ENCODE measurements around the gene ADGRL2.
A peak's percentile ranks its signal among the peaks of the same experiment; 100 is the strongest.
"Not testable (repeated sequence)": the region's sequence is repeated elsewhere in the genome, so short reads cannot be mapped to it uniquely, and the experiment has no call there.

ADGRL2 gene

GRCh38 chr1:81876901-81877733, 76.4 kb downstream of the ADGRL2 start:
- Histone ChIP-seq H3K27ac (ENCODE audit: low read depth, low read length) (no peak overlapping the region), H3K9me3 (ENCODE audit: control insufficient read depth, insufficient read depth, low read depth, low read length) (no peaks in the 10 kb centered on the region)

GRCh38 chr1:81877940-81878339, 77.2 kb downstream of the ADGRL2 start:
- H3K9me3 ChIP-seq (ENCODE audit: control insufficient read depth, insufficient read depth, low read depth, low read length): no peaks in the 10 kb centered on the region
- H3K4me1 ChIP-seq (ENCODE audit: control insufficient read depth, insufficient read depth, low read length): peaks cover 68% of the 10 kb centered on the region
- no peak overlapping the region for H3K27ac ChIP-seq (ENCODE audit: low read depth, low read length)
- no peaks in the 10 kb centered on the region for H3K36me3 ChIP-seq (ENCODE audit: control insufficient read depth, insufficient read depth, low read length)
- no peaks in the 10 kb centered on the region for H3K27me3 ChIP-seq (ENCODE audit: control insufficient read depth, insufficient read depth, low read length)
- H3K4me3 ChIP-seq (ENCODE audit: low read depth, low read length): no peak overlapping the region
- H3K9ac ChIP-seq (ENCODE audit: low read length): no peak overlapping the region

More at GRCh38 chr1:81876901-81877733, 76.4 kb downstream of the ADGRL2 start:
- Histone ChIP-seq H3K36me3 (ENCODE audit: control insufficient read depth, insufficient read depth, low read length) (no peaks in the 10 kb centered on the region), H3K4me1 (ENCODE audit: control insufficient read depth, insufficient read depth, low read length) (peaks cover 65% of the 10 kb centered on the region), H3K27me3 (ENCODE audit: control insufficient read depth, insufficient read depth, low read length) (no peaks in the 10 kb centered on the region), H3K9ac (ENCODE audit: low read length) (no peak overlapping the region), H3K4me3 (ENCODE audit: low read depth, low read length) (no peak overlapping the region)

- H3K4me3 ChIP-seq (ENCODE audit: low read depth, low read length): no peak overlapping the region
- H3K9me3 ChIP-seq (ENCODE audit: control insufficient read depth, insufficient read depth, low read depth, low read length): no peaks in the 10 kb centered on the region
- H3K4me1 ChIP-seq (ENCODE audit: control insufficient read depth, insufficient read depth, low read length): peaks cover 67% of the 10 kb centered on the region
- no peaks in the 10 kb centered on the region for H3K27me3 ChIP-seq (ENCODE audit: control insufficient read depth, insufficient read depth, low read length)
- no peak overlapping the region for H3K9ac ChIP-seq (ENCODE audit: low read length)
- H3K27ac ChIP-seq (ENCODE audit: low read depth, low read length): no peak overlapping the region
- no peaks in the 10 kb centered on the region for H3K36me3 ChIP-seq (ENCODE audit: control insufficient read depth, insufficient read depth, low read length)
These were observed 77.8 kb downstream of the ADGRL2 start for GRCh38 chr1:81878538-81878937.

- Histone ChIP-seq H3K9ac (ENCODE audit: low read length) (no peak overlapping the region), H3K4me3 (ENCODE audit: low read depth, low read length) (no peak overlapping the region), H3K9me3 (ENCODE audit: control insufficient read depth, insufficient read depth, low read depth, low read length) (no peaks in the 10 kb centered on the region), H3K36me3 (ENCODE audit: control insufficient read depth, insufficient read depth, low read length) (no peaks in the 10 kb centered on the region), H3K4me1 (ENCODE audit: control insufficient read depth, insufficient read depth, low read length) (peaks cover 57% of the 10 kb centered on the region), H3K27ac (ENCODE audit: low read depth, low read length) (no peak overlapping the region), H3K27me3 (ENCODE audit: control insufficient read depth, insufficient read depth, low read length) (no peaks in the 10 kb centered on the region)
These were observed 80.0 kb downstream of the ADGRL2 start for GRCh38 chr1:81880781-81881180.

- no peaks in the 10 kb centered on the region for H3K9me3 ChIP-seq (ENCODE audit: control insufficient read depth, insufficient read depth, low read depth, low read length)
- no peaks in the 10 kb centered on the region for H3K27me3 ChIP-seq (ENCODE audit: control insufficient read depth, insufficient read depth, low read length)
- no peak overlapping the region for H3K4me3 ChIP-seq (ENCODE audit: low read depth, low read length)
- peaks cover under 1% of the 10 kb centered on the region; the same call in 1 of the 2 replicates for H3K36me3 ChIP-seq (ENCODE audit: control insufficient read depth, insufficient read depth, low read length)
- H3K9ac ChIP-seq (ENCODE audit: low read length): no peak overlapping the region
- H3K27ac ChIP-seq (ENCODE audit: low read depth, low read length): no peak overlapping the region
- peaks cover 21% of the 10 kb centered on the region for H3K4me1 ChIP-seq (ENCODE audit: control insufficient read depth, insufficient read depth, low read length)
These were observed 84.6 kb downstream of the ADGRL2 start for GRCh38 chr1:81885291-81885690.

GRCh38 chr1:81886292-81886691, 85.6 kb downstream of the ADGRL2 start:
- H3K9ac ChIP-seq (ENCODE audit: low read length); H3K9me3 ChIP-seq (ENCODE audit: control insufficient read depth, insufficient read depth, low read depth, low read length); H3K4me3 ChIP-seq (ENCODE audit: low read depth, low read length); H3K27ac ChIP-seq (ENCODE audit: low read depth, low read length); H3K36me3 ChIP-seq (ENCODE audit: control insufficient read depth, insufficient read depth, low read length); H3K27me3 ChIP-seq (ENCODE audit: control insufficient read depth, insufficient read depth, low read length): not testable (repeated sequence)
- peaks cover 16% of the 10 kb centered on the region for H3K4me1 ChIP-seq (ENCODE audit: control insufficient read depth, insufficient read depth, low read length)

GRCh38 chr1:81887421-81888144, 86.8 kb downstream of the ADGRL2 start:
- no peaks in the 10 kb centered on the region for H3K27me3 ChIP-seq (ENCODE audit: control insufficient read depth, insufficient read depth, low read length)
- no peak overlapping the region for H3K4me3 ChIP-seq (ENCODE audit: low read depth, low read length)
- peaks cover 6% of the 10 kb centered on the region; the same call in 1 of the 2 replicates for H3K36me3 ChIP-seq (ENCODE audit: control insufficient read depth, insufficient read depth, low read length)
- no peaks in the 10 kb centered on the region for H3K9me3 ChIP-seq (ENCODE audit: control insufficient read depth, insufficient read depth, low read depth, low read length)
- peaks cover 3% of the 10 kb centered on the region for H3K4me1 ChIP-seq (ENCODE audit: control insufficient read depth, insufficient read depth, low read length)
- H3K9ac ChIP-seq (ENCODE audit: low read length): no peak overlapping the region
- no peak overlapping the region for H3K27ac ChIP-seq (ENCODE audit: low read depth, low read length)

- no peaks in the 10 kb centered on the region for H3K9me3 ChIP-seq (ENCODE audit: control insufficient read depth, insufficient read depth, low read depth, low read length)
- H3K36me3 ChIP-seq (ENCODE audit: control insufficient read depth, insufficient read depth, low read length): peaks cover 6% of the 10 kb centered on the region; the same call in 1 of the 2 replicates
- H3K4me3 ChIP-seq (ENCODE audit: low read depth, low read length): no peak overlapping the region
- no peaks in the 10 kb centered on the region for H3K27me3 ChIP-seq (ENCODE audit: control insufficient read depth, insufficient read depth, low read length)
- H3K9ac ChIP-seq (ENCODE audit: low read length): no peak overlapping the region
- H3K4me1 ChIP-seq (ENCODE audit: control insufficient read depth, insufficient read depth, low read length): peaks cover 3% of the 10 kb centered on the region; the same call in 1 of the 2 replicates
- H3K27ac ChIP-seq (ENCODE audit: low read depth, low read length): no peak overlapping the region
These were observed 88.4 kb downstream of the ADGRL2 start for GRCh38 chr1:81889166-81889565.

- H3K27me3 ChIP-seq (ENCODE audit: control insufficient read depth, insufficient read depth, low read length): no peaks in the 10 kb centered on the region
- no peaks in the 10 kb centered on the region for H3K9me3 ChIP-seq (ENCODE audit: control insufficient read depth, insufficient read depth, low read depth, low read length)
- no peak overlapping the region for H3K4me3 ChIP-seq (ENCODE audit: low read depth, low read length)
- no peak overlapping the region for H3K9ac ChIP-seq (ENCODE audit: low read length)
- H3K4me1 ChIP-seq (ENCODE audit: control insufficient read depth, insufficient read depth, low read length): peaks cover 10% of the 10 kb centered on the region
- H3K36me3 ChIP-seq (ENCODE audit: control insufficient read depth, insufficient read depth, low read length): peaks cover 6% of the 10 kb centered on the region; the same call in 1 of the 2 replicates
- peak overlapping the region; percentile 51; the same call in 1 of the 2 replicates for H3K27ac ChIP-seq (ENCODE audit: low read depth, low read length)
These were observed 94.1 kb downstream of the ADGRL2 start for GRCh38 chr1:81894867-81895266.

GRCh38 chr1:81899214-81899821, 98.6 kb downstream of the ADGRL2 start:
- Histone ChIP-seq H3K36me3 (ENCODE audit: control insufficient read depth, insufficient read depth, low read length) (no peaks in the 10 kb centered on the region), H3K9ac (ENCODE audit: low read length) (no peak overlapping the region), H3K4me1 (ENCODE audit: control insufficient read depth, insufficient read depth, low read length) (peaks cover 6% of the 10 kb centered on the region), H3K27ac (ENCODE audit: low read depth, low read length) (no peak overlapping the region), H3K4me3 (ENCODE audit: low read depth, low read length) (no peak overlapping the region), H3K9me3 (ENCODE audit: control insufficient read depth, insufficient read depth, low read depth, low read length) (no peaks in the 10 kb centered on the region), H3K27me3 (ENCODE audit: control insufficient read depth, insufficient read depth, low read length) (no peaks in the 10 kb centered on the region)

GRCh38 chr1:81907575-81907974, 106.8 kb downstream of the ADGRL2 start:
- H3K27ac ChIP-seq (ENCODE audit: low read depth, low read length): no peak overlapping the region
- peaks cover 18% of the 10 kb centered on the region for H3K36me3 ChIP-seq (ENCODE audit: control insufficient read depth, insufficient read depth, low read length)
- H3K4me3 ChIP-seq (ENCODE audit: low read depth, low read length): no peak overlapping the region
- no peaks in the 10 kb centered on the region for H3K27me3 ChIP-seq (ENCODE audit: control insufficient read depth, insufficient read depth, low read length)
- no peak overlapping the region for H3K9ac ChIP-seq (ENCODE audit: low read length)
- H3K4me1 ChIP-seq (ENCODE audit: control insufficient read depth, insufficient read depth, low read length): no peaks in the 10 kb centered on the region
- H3K9me3 ChIP-seq (ENCODE audit: control insufficient read depth, insufficient read depth, low read depth, low read length): no peaks in the 10 kb centered on the region
